HG03066 (cell line): ENCODE data around the gene SHH.

ENCODE experiments used
- ATAC-seq: cut with Tn5 transposase; IDR thresholded peaks from one replicate; pipeline ENCODE4 v1.9.1; 2021; ENCODE audit warnings: low read depth; ENCODE audit not compliant: unreplicated experiment

SHH gene

GRCh38 chr7:155811895-155812761 is at the start of gene SHH:
SHH (minus strand) TSS chr7:155812463; CDS start chr7:155812122, 341 bp downstream.
- ATAC-seq = no peak

- ATAC-seq = no peak
Observed at GRCh38 chr7:155861480-155861868, 49.2 kb upstream of the SHH start.

GRCh38 chr7:155860840-155861479 is 48.7 kb upstream of the SHH start:
- ATAC-seq = no peak

- no peak for ATAC-seq
Observed at GRCh38 chr7:155860461-155860839, 48.2 kb upstream of the SHH start.

GRCh38 chr7:155858521-155859061 is 46.3 kb upstream of the SHH start:
- ATAC-seq = no peak

GRCh38 chr7:155857141-155857540 is 44.9 kb upstream of the SHH start:
- ATAC-seq = no peak

GRCh38 chr7:155856656-155857055 is 44.4 kb upstream of the SHH start:
- no peak for ATAC-seq

- ATAC-seq = no peak
Observed at GRCh38 chr7:155852426-155853301, 40.4 kb upstream of the SHH start.

GRCh38 chr7:155851892-155852291 is 39.6 kb upstream of the SHH start:
- ATAC-seq = no peak

- no peak for ATAC-seq
Observed at GRCh38 chr7:155850766-155851678, 38.8 kb upstream of the SHH start.

- ATAC-seq = no peak
Observed at GRCh38 chr7:155850001-155850436, 37.8 kb upstream of the SHH start.

GRCh38 chr7:155848691-155849669 is 36.7 kb upstream of the SHH start:
- no peak for ATAC-seq

- no peak for ATAC-seq
Observed at GRCh38 chr7:155847821-155848435, 35.7 kb upstream of the SHH start.

GRCh38 chr7:155846936-155847335 is 34.7 kb upstream of the SHH start:
- ATAC-seq = no peak

GRCh38 chr7:155846156-155846555 is 33.9 kb upstream of the SHH start:
- no peak for ATAC-seq

- no peak for ATAC-seq
Observed at GRCh38 chr7:155845226-155845625, 33.0 kb upstream of the SHH start.

GRCh38 chr7:155844526-155844925 is 32.3 kb upstream of the SHH start:
- ATAC-seq = no peak

- no peak for ATAC-seq
Observed at GRCh38 chr7:155844019-155844453, 31.8 kb upstream of the SHH start.
